ENCODE results near the gene NOP56. TPM values are rescaled to one million over a fixed set of nuclear protein-coding genes. Genes with fewer than 3 reads are reported as not detected.

Gene NOP56
- total RNA-seq, 1 donor from 2014 or later = 32.1 TPM

- DNase-seq (ENCODE audit: low spot score in 2 of 2) = no peak
Measured at GRCh38 chr20:2643708-2644107, 8.7 kb upstream of the NOP56 start.

GRCh38 chr20:2652724-2653555, 508 bp downstream of the NOP56 start:
- Histone ChIP-seq H3K4me3 (peak overlapping the region; percentile 69 to 87), H3K9me3 (no peaks in the 10 kb centered on the region), H3K36me3 (peaks cover 32 to 41% of the 10 kb centered on the region in 2 donors), H3K27ac (peak overlapping the region; percentile 81 to 82), H3K27me3 (no peaks in the 10 kb centered on the region), H3K4me1 (peaks cover 9 to 15% of the 10 kb centered on the region in 2 donors)
- TF ChIP-seq CTCF (IDR thresholded peaks at IDR 0.05) = no peak
- intact Hi-C loops (cut with DNase I) = loop anchor here (1.0 to 10.0 kb wide), 11 partner anchors 11 to 1188 kb away; partner anchors contain the start of genes DNAAF9, IDH3B, NSFL1C and PCED1A
- peak in 1 of 2 donors; percentile 69 for DNase-seq (ENCODE audit: low spot score in 2 of 2)

More at GRCh38 chr20:2643708-2644107, 8.7 kb upstream of the NOP56 start:
- H3K27ac ChIP-seq = no peak overlapping the region
- peaks cover 0 to 7% of the 10 kb centered on the region in 2 donors for H3K36me3 ChIP-seq
- H3K4me3 ChIP-seq = no peak overlapping the region
- intact Hi-C loops (cut with DNase I) = no loop called here
- no peak for TF ChIP-seq CTCF (IDR thresholded peaks at IDR 0.05)
- H3K4me1 ChIP-seq = no peaks in the 10 kb centered on the region
- no peaks in the 10 kb centered on the region for H3K9me3 ChIP-seq
- H3K27me3 ChIP-seq = no peaks in the 10 kb centered on the region

- Histone ChIP-seq H3K36me3 (peaks cover 40 to 49% of the 10 kb centered on the region in 2 donors), H3K27me3 (no peaks in the 10 kb centered on the region), H3K9me3 (no peaks in the 10 kb centered on the region), H3K4me1 (peaks cover 9 to 15% of the 10 kb centered on the region in 2 donors), H3K4me3 (peak overlapping the region; percentile 69 to 87), H3K27ac (peak overlapping the region in 1 of 2 donors; percentile 82)
- intact Hi-C loops (cut with DNase I) = loop anchor here (2.0 to 10.0 kb wide), 9 partner anchors 129 to 1189 kb away; partner anchors contain the start of genes DNAAF9, NSFL1C, PCED1A and PTPRA
- peak in 1 of 2 donors; percentile 51 for DNase-seq (ENCODE audit: low spot score in 2 of 2)
- no peak for TF ChIP-seq CTCF (IDR thresholded peaks at IDR 0.05)
Measured at GRCh38 chr20:2653556-2654383, 1.3 kb downstream of the NOP56 start.

GRCh38 chr20:2654384-2654822, 2.0 kb downstream of the NOP56 start:
- intact Hi-C loops (cut with DNase I) = loop anchor here (5.0 to 10.0 kb wide), 8 partner anchors 147 to 1190 kb away; partner anchors contain the start of genes DNAAF9, NSFL1C, PCED1A and PTPRA
- H3K4me1 ChIP-seq = peaks cover 9 to 15% of the 10 kb centered on the region in 2 donors
- TF ChIP-seq CTCF (IDR thresholded peaks at IDR 0.05) = no peak
- H3K36me3 ChIP-seq = peaks cover 46 to 55% of the 10 kb centered on the region in 2 donors
- no peaks in the 10 kb centered on the region for H3K9me3 ChIP-seq
- H3K27me3 ChIP-seq = no peaks in the 10 kb centered on the region
- peak in 1 of 2 donors; percentile 12 for DNase-seq (ENCODE audit: low spot score in 2 of 2)
- H3K4me3 ChIP-seq = peak overlapping the region in 1 of 2 donors; percentile 87
- H3K27ac ChIP-seq = no peak overlapping the region

- Histone ChIP-seq H3K4me3 (no peak overlapping the region), H3K4me1 (peaks cover 9 to 15% of the 10 kb centered on the region in 2 donors), H3K27me3 (no peaks in the 10 kb centered on the region), H3K27ac (no peak overlapping the region), H3K9me3 (no peaks in the 10 kb centered on the region), H3K36me3 (peaks cover 51 to 60% of the 10 kb centered on the region in 2 donors)
- DNase-seq (ENCODE audit: low spot score in 2 of 2) = peak in 1 of 2 donors; percentile 21
- intact Hi-C loops (cut with DNase I) = loop anchor here (5.0 to 10.0 kb wide), 8 partner anchors 148 to 1190 kb away; partner anchors contain the start of genes DNAAF9, NSFL1C, PCED1A and PTPRA
- no peak for TF ChIP-seq CTCF (IDR thresholded peaks at IDR 0.05)
Measured at GRCh38 chr20:2654831-2655230, 2.4 kb downstream of the NOP56 start.

Data from ascending aorta (tissue), 2 donors.